Thyroid gland (tissue), 4 donors: ENCODE data around the gene ASB2. TPM values are rescaled to one million over a fixed set of nuclear protein-coding genes. Genes with fewer than 3 reads are reported as not detected.
A peak's percentile ranks its signal among the peaks of the same experiment; 100 is the strongest.

Source experiments
- DNase-seq, 2 donors: peaks; one replicate each; pipeline ENCODE4 v3.0.0-alpha.2; 2019
- H3K27ac ChIP-seq, 3 donors: fragments of 200-600 bp; sonication (generic); 1 replicate in 2 of 3; 2 replicates in 1 of 3; pipeline ENCODE4 v1.5.1; 2016 to 2019; ENCODE audit warnings: mild to moderate bottlenecking in 1 of 3, moderate library complexity in 1 of 3
- H3K27me3 ChIP-seq: fragments of 200-600 bp; sonication (generic); one replicate; pipeline ENCODE4 v1.5.1; 2019
- H3K36me3 ChIP-seq, 2 donors: fragments of 200-600 bp; sonication (generic); one replicate each; pipeline ENCODE4 v1.5.1; 2016 to 2019
- H3K4me1 ChIP-seq, 2 donors: fragments of 200-600 bp; sonication (generic); one replicate each; pipeline ENCODE4 v1.5.1; 2017 to 2019
- H3K4me3 ChIP-seq, 3 donors: fragments of 200-600 bp; sonication (generic); replicated peaks in 1 of 3; 1 replicate in 2 of 3; 2 replicates in 1 of 3; pipeline ENCODE4 v1.5.1; 2016; ENCODE audit warnings: mild to moderate bottlenecking in 1 of 3
- H3K9me3 ChIP-seq: fragments of 200-600 bp; sonication (generic); one replicate; pipeline ENCODE4 v1.5.1; 2017
- POLR2A ChIP-seq, 2 donors: fragments of 450-650 bp; IDR thresholded peaks; one replicate each; pipeline ENCODE4 v1.6.1; 2017; ENCODE audit warnings: antibody characterized with exemption in 2 of 2, mild to moderate bottlenecking in 2 of 2, moderate library complexity in 1 of 2
- WGBS, 2 donors: methylation state at CpG; one replicate each; pipeline ENCODE4 v1.1.5; 2017; 5-methylcytosine and 5-hydroxymethylcytosine counted together
- intact Hi-C: fragments of 100-400 bp; cut with DNase I; formaldehyde crosslinking; loops from one replicate; pipeline ENCODE4 v1.15.1; 2023
- total RNA-seq, 4 donors: library from RNA; depleted of rRNA; stranded (reverse); fragments of >200 nt; gene quantifications; one replicate each; pipeline ENCODE4 v1.2.3, GENCODE V29; 2016
- TF ChIP-seq, protein P1 (sequence below), 6 experiments: fragments of 200-600 bp in 3 of 6; fragments of 450-650 bp in 3 of 6; sonication (generic) in 3 of 6; IDR thresholded peaks; one replicate each; pipeline ENCODE4 v1.5.1; 2016 to 2019; ENCODE audit warnings: antibody characterized with exemption in 6 of 6, mild to moderate bottlenecking in 2 of 6, inconsistent platforms in 1 of 6, moderate library complexity in 1 of 6

ASB2 gene
- total RNA-seq, 4 donors from 2014 or later = 0.67 to 3.8 (median 0.79) TPM; not detected in 1

DNA sequence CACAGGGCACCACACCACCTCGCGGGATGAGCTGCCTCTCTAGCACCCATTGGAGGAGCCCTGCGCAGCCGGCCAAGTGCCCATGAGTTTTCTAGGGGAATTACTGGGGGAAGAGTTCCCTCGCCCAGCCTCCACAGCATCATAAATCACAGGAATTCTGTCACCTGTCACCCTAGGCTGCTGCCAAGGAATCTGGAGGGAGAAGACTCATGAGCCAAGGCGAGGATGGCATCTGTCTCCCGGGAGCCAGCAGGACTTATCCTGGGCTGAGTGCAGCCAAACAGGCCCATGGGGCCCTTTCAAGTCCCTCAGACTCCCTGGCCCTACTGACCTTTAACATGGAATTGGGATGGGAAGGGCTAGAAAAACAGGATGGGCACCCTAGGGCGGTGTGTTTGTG is 41.9 kb upstream of the ASB2 start:
- no peak for DNase-seq
- no peak overlapping the region for H3K27ac ChIP-seq
- intact Hi-C loops = no loop called here
- no peaks in the 10 kb centered on the region for H3K9me3 ChIP-seq
- H3K4me3 ChIP-seq = no peak overlapping the region
- H3K27me3 ChIP-seq = no peaks in the 10 kb centered on the region
- no peaks in the 10 kb centered on the region for H3K36me3 ChIP-seq
- TF ChIP-seq POLR2A (IDR thresholded peaks at IDR 0.05) = no peak
- TF ChIP-seq, protein P1, sequence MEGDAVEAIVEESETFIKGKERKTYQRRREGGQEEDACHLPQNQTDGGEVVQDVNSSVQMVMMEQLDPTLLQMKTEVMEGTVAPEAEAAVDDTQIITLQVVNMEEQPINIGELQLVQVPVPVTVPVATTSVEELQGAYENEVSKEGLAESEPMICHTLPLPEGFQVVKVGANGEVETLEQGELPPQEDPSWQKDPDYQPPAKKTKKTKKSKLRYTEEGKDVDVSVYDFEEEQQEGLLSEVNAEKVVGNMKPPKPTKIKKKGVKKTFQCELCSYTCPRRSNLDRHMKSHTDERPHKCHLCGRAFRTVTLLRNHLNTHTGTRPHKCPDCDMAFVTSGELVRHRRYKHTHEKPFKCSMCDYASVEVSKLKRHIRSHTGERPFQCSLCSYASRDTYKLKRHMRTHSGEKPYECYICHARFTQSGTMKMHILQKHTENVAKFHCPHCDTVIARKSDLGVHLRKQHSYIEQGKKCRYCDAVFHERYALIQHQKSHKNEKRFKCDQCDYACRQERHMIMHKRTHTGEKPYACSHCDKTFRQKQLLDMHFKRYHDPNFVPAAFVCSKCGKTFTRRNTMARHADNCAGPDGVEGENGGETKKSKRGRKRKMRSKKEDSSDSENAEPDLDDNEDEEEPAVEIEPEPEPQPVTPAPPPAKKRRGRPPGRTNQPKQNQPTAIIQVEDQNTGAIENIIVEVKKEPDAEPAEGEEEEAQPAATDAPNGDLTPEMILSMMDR (IDR thresholded peaks at IDR 0.05) = no peak
- H3K4me1 ChIP-seq = peaks cover 0 to 8% of the 10 kb centered on the region in 2 donors
- 81 to 90% methylated on average over 8 of the region's 8 CpGs for WGBS, 2 donors

DNA sequence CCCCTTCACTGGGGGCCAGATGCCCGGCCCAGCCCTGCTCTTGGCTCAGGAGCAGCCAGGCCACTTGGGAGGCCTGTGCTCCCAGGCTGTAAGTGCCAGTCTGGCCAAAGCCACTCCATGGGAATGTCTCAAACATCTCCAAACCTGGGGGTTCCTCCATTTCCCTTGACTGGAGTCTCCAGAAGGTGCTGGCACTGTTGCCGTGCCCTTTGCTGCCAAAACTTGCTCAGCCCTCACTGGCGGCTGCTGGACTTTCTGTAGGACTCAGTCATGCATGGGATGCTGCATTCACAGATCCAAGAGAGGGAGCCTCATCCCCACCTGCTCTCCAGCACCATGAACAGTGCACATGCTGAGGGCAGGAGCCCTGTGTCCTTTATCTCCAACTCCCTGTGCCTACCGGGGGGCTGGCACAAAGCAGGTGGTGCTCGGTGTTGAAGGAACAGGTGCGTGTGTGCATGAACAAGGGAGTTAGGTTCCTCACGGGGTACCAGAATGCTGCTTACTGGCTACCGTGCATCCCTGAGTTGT is 40.1 kb upstream of the ASB2 start:
- H3K36me3 ChIP-seq = no peaks in the 10 kb centered on the region
- intact Hi-C loops = no loop called here
- DNase-seq = peak; percentile 78 to 82
- WGBS, 2 donors = 58 to 77% methylated on average over 4 to 8 of the region's 8 CpGs
- H3K4me1 ChIP-seq = peaks cover 0 to 8% of the 10 kb centered on the region in 2 donors
- no peaks in the 10 kb centered on the region for H3K9me3 ChIP-seq
- no peak overlapping the region for H3K27ac ChIP-seq
- H3K4me3 ChIP-seq = no peak overlapping the region
- no peaks in the 10 kb centered on the region for H3K27me3 ChIP-seq
- TF ChIP-seq, protein P1 (IDR thresholded peaks at IDR 0.05) = no peak
- TF ChIP-seq POLR2A (IDR thresholded peaks at IDR 0.05) = no peak

DNA sequence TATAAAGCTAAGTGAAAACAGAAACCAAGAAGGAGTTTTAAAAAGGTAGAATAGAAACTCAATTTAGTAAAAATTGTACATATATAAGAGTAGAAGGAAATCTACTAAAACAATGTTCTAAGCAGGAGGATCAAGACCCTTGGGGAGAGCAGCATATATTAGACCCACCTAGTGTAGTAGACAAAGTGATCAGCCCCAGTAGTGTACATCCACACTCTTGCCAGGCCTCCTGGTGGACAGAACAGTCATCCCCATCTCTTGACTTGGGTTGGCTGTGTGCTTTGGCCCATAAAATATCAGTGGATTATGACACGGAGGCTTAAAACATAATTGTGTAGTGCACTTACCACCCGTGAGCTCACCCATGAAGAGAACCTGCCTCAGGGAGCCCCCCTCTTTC is 38.9 kb upstream of the ASB2 start:
- intact Hi-C loops = no loop called here

DNA sequence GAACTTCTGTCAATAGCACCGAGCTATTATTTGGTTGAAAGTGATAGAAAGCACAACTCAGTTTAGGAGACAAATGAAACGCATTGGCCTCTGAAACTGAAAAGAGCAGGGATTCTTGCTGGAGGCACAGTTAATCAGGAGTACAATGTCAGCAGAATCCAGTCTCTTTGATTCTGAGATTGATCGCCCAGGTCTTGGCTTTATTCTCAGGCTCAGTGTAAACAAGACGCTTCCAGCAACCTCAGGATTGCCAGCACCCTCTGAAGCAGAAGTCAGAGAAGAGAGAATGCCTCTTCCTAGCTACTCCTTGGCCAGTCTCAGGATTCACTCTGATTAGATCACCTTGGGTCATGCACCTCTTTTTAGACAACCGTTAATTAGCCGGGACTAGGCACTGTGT is 38.0 kb upstream of the ASB2 start:
- Histone ChIP-seq H3K4me1 (peaks cover 0 to 8% of the 10 kb centered on the region in 2 donors), H3K27me3 (no peaks in the 10 kb centered on the region), H3K27ac (no peak overlapping the region), H3K36me3 (no peaks in the 10 kb centered on the region), H3K4me3 (no peak overlapping the region), H3K9me3 (no peaks in the 10 kb centered on the region)
- DNase-seq = no peak
- TF ChIP-seq POLR2A (IDR thresholded peaks at IDR 0.05) = no peak
- WGBS, 2 donors = 82 to 84% methylated on average over 6 of the region's 6 CpGs
- intact Hi-C loops = no loop called here

More for the DNA sequence above, 38.9 kb upstream of the ASB2 start:
- Histone ChIP-seq H3K4me3 (no peak overlapping the region), H3K4me1 (peaks cover 0 to 8% of the 10 kb centered on the region in 2 donors), H3K9me3 (no peaks in the 10 kb centered on the region), H3K36me3 (no peaks in the 10 kb centered on the region), H3K27ac (no peak overlapping the region), H3K27me3 (no peaks in the 10 kb centered on the region)
- TF ChIP-seq, protein P1 (IDR thresholded peaks at IDR 0.05) = no peak
- no peak for TF ChIP-seq POLR2A (IDR thresholded peaks at IDR 0.05)
- 69 to 78% methylated on average over 2 of the region's 2 CpGs for WGBS, 2 donors
- DNase-seq = no peak

DNA sequence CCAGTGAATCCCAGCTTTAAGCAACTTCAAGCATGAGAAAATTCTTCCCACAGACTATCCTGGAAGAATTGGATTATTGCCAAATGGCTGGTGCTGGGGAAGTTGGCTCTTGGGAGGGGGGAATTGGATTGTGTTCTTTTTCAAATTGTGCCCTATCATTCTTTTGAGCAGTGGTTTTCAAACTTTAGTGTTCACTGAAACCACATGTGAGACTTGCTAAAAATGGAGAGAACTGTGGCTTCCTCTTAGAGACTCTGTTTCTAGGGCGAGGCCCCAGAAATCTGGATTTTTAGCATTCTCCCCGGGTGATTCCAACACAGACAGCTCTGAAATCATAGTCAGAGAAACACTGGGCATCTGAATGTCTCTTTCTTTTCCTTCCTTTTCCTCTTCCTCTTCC is 35.4 kb upstream of the ASB2 start:
- H3K4me1 ChIP-seq = peaks cover 0 to 8% of the 10 kb centered on the region in 2 donors
- no peaks in the 10 kb centered on the region for H3K36me3 ChIP-seq
- H3K27me3 ChIP-seq = no peaks in the 10 kb centered on the region
- H3K4me3 ChIP-seq = no peak overlapping the region
- TF ChIP-seq, protein P1 (IDR thresholded peaks at IDR 0.05) = no peak
- TF ChIP-seq POLR2A (IDR thresholded peaks at IDR 0.05) = no peak
- no peak for DNase-seq
- no peaks in the 10 kb centered on the region for H3K9me3 ChIP-seq
- 58 to 59% methylated on average over 2 of the region's 2 CpGs for WGBS, 2 donors
- intact Hi-C loops = no loop called here
- H3K27ac ChIP-seq = no peak overlapping the region
